K562 (cell line): ENCODE measurements around the gene SFTPB. TPM values are rescaled to one million over a fixed set of nuclear protein-coding genes. Genes with fewer than 3 reads are reported as not detected.

Source experiments
- ATAC-seq: fragments of 200-7000 bp; cut with Tn5 transposase; 3 replicates; pipeline ENCODE4 v1.9.1; 2020; ENCODE audit warnings: moderate library complexity
- BruUV-seq: library from RNA; stranded (reverse); fragments of 400-500 nt; replicated peaks from 2 replicates; lab custom pipeline; 2021; lab: Mats Ljungman, UMichigan
- CTCF ChIA-PET: fragments of 300-600 bp; formaldehyde crosslinking; extraction: SDS; loops from one replicate; lab custom pipeline; 2021; ENCODE audit warnings: low intra/inter-chr PET ratio; lab: Yijun Ruan, JAX
- POLR2A ChIA-PET: fragments of 300-600, 350-650 bp; sonication (Branson Sonifier 250); formaldehyde crosslinking; extraction: SDS; loops from one replicate; lab custom pipeline; 2021; ENCODE audit warnings: antibody characterized with exemption, inconsistent platforms; lab: Yijun Ruan, JAX
- DNase-seq, 4 experiments: peaks; one replicate each; pipeline versions ENCODE4 v3.0.0 to v3.0.0-alpha.2; 2011 to 2018; ENCODE audit warnings: low spot score in 3 of 4, mixed read lengths in 3 of 4; ENCODE audit errors: extremely low read depth in 1 of 4
- FAIRE-seq: peaks from 2 replicates; lab custom pipeline; 2011; peaks lifted over from hg19 to GRCh38; lab: Jason Lieb, UNC
- H2AFZ ChIP-seq: 2 replicates; pipeline ENCODE4 v1.6.0; 2011; ENCODE audit warnings: low read depth, low read length, control low read depth, inconsistent platforms
- H3K27ac ChIP-seq: fragments of 200-600 bp; 3 replicates; pipeline ENCODE4 v1.8.0; 2011; ENCODE audit warnings: low read depth, mild to moderate bottlenecking, control low read depth, inconsistent platforms, low read length, moderate library complexity, mixed read lengths; ENCODE audit errors: extremely low read depth
- H3K27me3 ChIP-seq, 2 experiments: fragments of 300-600 bp in 1 of 2; 2 replicates in 1 of 2; 3 replicates in 1 of 2; pipeline versions ENCODE4 v1.6.0 to v1.8.0; 2011; ENCODE audit warnings: inconsistent platforms in 2 of 2, low read length in 2 of 2, mild to moderate bottlenecking in 1 of 2, mixed read lengths in 1 of 2, moderate library complexity in 1 of 2; ENCODE audit not compliant: control insufficient read depth in 2 of 2, insufficient read depth in 2 of 2
- H3K36me3 ChIP-seq: fragments of 300-600 bp; 3 replicates; pipeline ENCODE4 v1.8.0; 2011; ENCODE audit warnings: mild to moderate bottlenecking, low read length, inconsistent platforms; ENCODE audit not compliant: control insufficient read depth, insufficient read depth
- H3K4me1 ChIP-seq, 2 experiments: fragments of 200-600 bp in 1 of 2; replicated peaks in 1 of 2; 2 replicates in 1 of 2; 3 replicates in 1 of 2; pipeline versions ENCODE4 v1.5.1 to v1.8.0; 2011; ENCODE audit warnings: inconsistent platforms in 2 of 2, low read length in 2 of 2, mild to moderate bottlenecking in 1 of 2, mixed read lengths in 1 of 2, moderate library complexity in 1 of 2; ENCODE audit not compliant: control insufficient read depth in 2 of 2, insufficient read depth in 2 of 2
- H3K4me2 ChIP-seq: 2 replicates; pipeline ENCODE4 v1.6.1; 2011; ENCODE audit warnings: low read length, control low read depth, inconsistent platforms, mixed read lengths; ENCODE audit not compliant: insufficient read depth
- H3K4me3 ChIP-seq: fragments of 200-600 bp; sonication (generic), shearing (Covaris generic); 2 replicates; pipeline ENCODE4 v1.5.1; 2016; ENCODE audit warnings: control low read depth, inconsistent platforms
- H3K79me2 ChIP-seq: fragments of 200-600 bp; 3 replicates; pipeline ENCODE4 v1.8.0; 2011; ENCODE audit warnings: low read length, inconsistent platforms; ENCODE audit not compliant: control insufficient read depth, insufficient read depth
- H3K9ac ChIP-seq, 2 experiments: 2 replicates each; pipeline versions ENCODE4 v1.6.0 to v1.6.1; 2011; ENCODE audit warnings: low read depth in 2 of 2, low read length in 2 of 2, control low read depth in 1 of 2, inconsistent platforms in 1 of 2, mild to moderate bottlenecking in 1 of 2, mixed read lengths in 1 of 2; ENCODE audit not compliant: insufficient read depth in 1 of 2
- H3K9me1 ChIP-seq: one replicate; pipeline ENCODE4 v1.6.0; 2011; ENCODE audit warnings: inconsistent platforms, mild to moderate bottlenecking, low read length, moderate library complexity; ENCODE audit not compliant: control insufficient read depth, insufficient read depth
- H3K9me3 ChIP-seq: replicated peaks from 2 replicates; pipeline ENCODE4 v1.5.1; 2011; ENCODE audit warnings: low read depth, low read length, inconsistent platforms; ENCODE audit not compliant: control insufficient read depth, insufficient read depth
- H4K20me1 ChIP-seq: replicated peaks from 2 replicates; pipeline ENCODE4 v1.6.1; 2011; ENCODE audit warnings: low read length, inconsistent platforms, mixed read lengths; ENCODE audit not compliant: control insufficient read depth, insufficient read depth
- CCNT2 ChIP-seq: IDR thresholded peaks from 2 replicates; pipeline ENCODE4 v1.6.1; 2011; ENCODE audit warnings: borderline replicate concordance, low read depth, mild to moderate bottlenecking, moderate library complexity, mixed read lengths, low read length; ENCODE audit not compliant: insufficient read length; ENCODE audit errors: extremely low read depth
- CHD2 ChIP-seq: IDR thresholded peaks from 2 replicates; pipeline ENCODE4 v1.6.1; 2011; ENCODE audit warnings: low read depth, low read length
- DMBX1 ChIP-seq: fragments of 250-450 bp; sonication (Bioruptor Pico); IDR thresholded peaks from 2 replicates; pipeline ENCODE4 v1.8.0; 2022; ENCODE audit warnings: inconsistent platforms, mild to moderate bottlenecking, moderate library complexity, borderline replicate concordance
- GATA2 ChIP-seq: sonication (generic); formaldehyde crosslinking; IDR thresholded peaks from 2 replicates; pipeline ENCODE4 v1.4.0; 2020; ENCODE audit warnings: mild to moderate bottlenecking, missing genetic modification reagents
- KAT8 ChIP-seq: fragments of 450-650 bp; IDR thresholded peaks from 2 replicates; pipeline ENCODE4 v1.6.1; 2016; ENCODE audit warnings: low read depth, mild to moderate bottlenecking
- MCM2 ChIP-seq: fragments of 450-650 bp; IDR thresholded peaks from 2 replicates; pipeline ENCODE4 v1.6.1; 2017; ENCODE audit warnings: low read depth, mild to moderate bottlenecking
- MTA1 ChIP-seq: fragments of 450-650 bp; IDR thresholded peaks from 2 replicates; pipeline ENCODE4 v1.6.1; 2017; ENCODE audit warnings: borderline replicate concordance
- NFIX ChIP-seq: fragments of 250-450 bp; sonication (Bioruptor Pico); IDR thresholded peaks from 2 replicates; pipeline ENCODE4 v1.4.0; 2020; ENCODE audit warnings: low read depth, mild to moderate bottlenecking, moderate library complexity
- RBFOX2 ChIP-seq: fragments of 200-400 bp; formaldehyde crosslinking; IDR thresholded peaks from 2 replicates; pipeline ENCODE4 v1.6.1; 2017; ENCODE audit warnings: low read depth, mild to moderate bottlenecking, low read length, moderate library complexity
- RFX1 ChIP-seq: fragments of 450-650 bp; IDR thresholded peaks from 2 replicates; pipeline ENCODE4 v1.6.1; 2016; ENCODE audit warnings: mild to moderate bottlenecking, moderate library complexity
- TBL1XR1 ChIP-seq, 2 experiments: IDR thresholded peaks; 2 replicates each; pipeline ENCODE4 v1.6.1; 2012; ENCODE audit warnings: improper control_type of control experiment in 2 of 2, low read length in 2 of 2, mild to moderate bottlenecking in 1 of 2
- ZNF12 ChIP-seq: sonication (generic); formaldehyde crosslinking; IDR thresholded peaks from 2 replicates; pipeline ENCODE4 v1.4.0; 2020; ENCODE audit warnings: mild to moderate bottlenecking, missing genetic modification reagents
- ZNF24 ChIP-seq: fragments of 450-650 bp; IDR thresholded peaks from 2 replicates; pipeline ENCODE4 v1.6.1; 2016
- ZNF431 ChIP-seq: sonication (generic); formaldehyde crosslinking; IDR thresholded peaks from 2 replicates; pipeline ENCODE4 v1.8.0; 2022; ENCODE audit warnings: mild to moderate bottlenecking, missing genetic modification reagents
- ZNF444 ChIP-seq: fragments of 250-450 bp; sonication (Bioruptor Pico); IDR thresholded peaks from 2 replicates; pipeline ENCODE4 v1.4.0; 2020; ENCODE audit warnings: mild to moderate bottlenecking, moderate library complexity
- WGBS: fragments of 100-300 bp; shearing (Covaris generic); methylation state at CpG from one replicate; pipeline ENCODE4 v1.1.6; 2016; ENCODE audit warnings: low coverage, mixed read lengths; ENCODE audit not compliant: insufficient coverage; ENCODE audit errors: missing lambda C conversion rate; 5-methylcytosine and 5-hydroxymethylcytosine counted together
- in situ Hi-C: fragments of 300-500 bp; cut with MboI; formaldehyde crosslinking; loops from 4 replicates; pipeline ENCODE4 v1.15.0; 2018; ENCODE audit warnings: inconsistent platforms, mixed read lengths
- intact Hi-C: fragments of 100-400 bp; cut with micrococcal nuclease; formaldehyde crosslinking; loops from 2 replicates; pipeline ENCODE4 v1.14.2; 2022
- polyA plus RNA-seq, 8 experiments: library from polyadenylated mRNA; depleted of rRNA in 4 of 8; stranded (reverse) in 5 of 8; unstranded in 3 of 8; fragments of >200 nt; fragmentation: Nextera tagmentation in 2 of 8; fragmentation: Illumina TruSeq in 1 of 8; extraction: Ambion mirVana in 2 of 8; extraction: Trizol in 1 of 8; gene quantifications; 2 replicates each; pipeline versions ENCODE4 v1.2.1 to v1.2.3, GENCODE V29; 2011 to 2014; ENCODE audit warnings: inconsistent platforms in 1 of 8, missing spikeins in 1 of 8
- total RNA-seq, 7 experiments: library from RNA; depleted of rRNA in 6 of 7; stranded (reverse); fragments of >200 nt in 6 of 7; fragmentation: Illumina TruSeq in 2 of 7; extraction: Trizol in 2 of 7; gene quantifications; 2 replicates each; pipeline versions ENCODE4 v1.2.1 to v1.2.3, GENCODE V29; 2011 to 2021; ENCODE audit warnings: low replicate concordance in 1 of 7
- TF ChIP-seq, protein P1 (sequence below): fragments of 250-450 bp; sonication (Bioruptor Pico); IDR thresholded peaks from 2 replicates; pipeline ENCODE4 v1.5.0; 2020; ENCODE audit warnings: mild to moderate bottlenecking
- TF ChIP-seq, protein P2 (sequence below): fragments of 250-450 bp; sonication (Bioruptor Pico); IDR thresholded peaks from 2 replicates; pipeline ENCODE4 v1.8.0; 2021; ENCODE audit warnings: borderline replicate concordance, mild to moderate bottlenecking, moderate library complexity; ENCODE audit not compliant: poor library complexity, severe bottlenecking

The SFTPB gene
- total and polyA plus RNA-seq, 9 of the 15 experiments (the other 6 are each of a cell fraction or from before 2014, with no cell fraction given) = 0.03 to 7.0 TPM; not detected in 7

GRCh38 chr2:85692039-85692645 is 24.1 kb upstream of the SFTPB start:
- Histone ChIP-seq H3K4me1 (peaks cover 0 to 4% of the 10 kb centered on the region in 2 experiments; a peak in 1 of 5 replicates), H3K4me2 (no peak overlapping the region), H3K27me3 (peaks cover 8 to 12% of the 10 kb centered on the region in 2 experiments; a peak in 3 of 5 replicates), H3K79me2 (no peaks in the 10 kb centered on the region), H3K27ac (no peak overlapping the region), H2AFZ (no peak overlapping the region), H3K9me3 (no peaks in the 10 kb centered on the region), H3K9ac (no peak overlapping the region), H3K36me3 (no peaks in the 10 kb centered on the region), H3K4me3 (no peak overlapping the region), H3K9me1 (no peaks in the 10 kb centered on the region), H4K20me1 (no peaks in the 10 kb centered on the region)
- ChIA-PET CTCF (no interaction called here), POLR2A (interaction anchor here (0.6 to 1.3 kb wide), 3 partner anchors 13 to 135 kb away, joined by 3 read pairs; no protein-coding TSS in a partner anchor)
- in situ Hi-C loops (no loop called here), intact Hi-C loops (no loop called here)
- FAIRE-seq = no peak
- TF ChIP-seq MTA1 (no peak), CCNT2 (no peak), RFX1 (no peak), ZNF431 (CRISPR knock-in tag) (no peak), DMBX1 (CRISPR knock-in tag) (no peak), TBL1XR1 (IDR thresholded peaks at IDR 0.05; ENCODE audit: low read length in 2 of 2) (no peak), MCM2 (no peak), ZNF444 (CRISPR knock-in tag) (no peak), ZNF24 (no peak), CHD2 (no peak), RBFOX2 (no peak), KAT8 (no peak), ZNF12 (CRISPR knock-in tag) (no peak), NFIX (CRISPR knock-in tag) (no peak), GATA2 (CRISPR knock-in tag) (no peak)
- TF ChIP-seq, protein P1, sequence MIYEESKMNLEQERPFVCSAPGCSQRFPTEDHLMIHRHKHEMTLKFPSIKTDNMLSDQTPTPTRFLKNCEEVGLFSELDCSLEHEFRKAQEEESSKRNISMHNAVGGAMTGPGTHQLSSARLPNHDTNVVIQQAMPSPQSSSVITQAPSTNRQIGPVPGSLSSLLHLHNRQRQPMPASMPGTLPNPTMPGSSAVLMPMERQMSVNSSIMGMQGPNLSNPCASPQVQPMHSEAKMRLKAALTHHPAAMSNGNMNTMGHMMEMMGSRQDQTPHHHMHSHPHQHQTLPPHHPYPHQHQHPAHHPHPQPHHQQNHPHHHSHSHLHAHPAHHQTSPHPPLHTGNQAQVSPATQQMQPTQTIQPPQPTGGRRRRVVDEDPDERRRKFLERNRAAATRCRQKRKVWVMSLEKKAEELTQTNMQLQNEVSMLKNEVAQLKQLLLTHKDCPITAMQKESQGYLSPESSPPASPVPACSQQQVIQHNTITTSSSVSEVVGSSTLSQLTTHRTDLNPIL = no peak
- TF ChIP-seq, protein P2, sequence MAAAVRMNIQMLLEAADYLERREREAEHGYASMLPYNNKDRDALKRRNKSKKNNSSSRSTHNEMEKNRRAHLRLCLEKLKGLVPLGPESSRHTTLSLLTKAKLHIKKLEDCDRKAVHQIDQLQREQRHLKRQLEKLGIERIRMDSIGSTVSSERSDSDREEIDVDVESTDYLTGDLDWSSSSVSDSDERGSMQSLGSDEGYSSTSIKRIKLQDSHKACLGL = no peak
- DNase-seq = no peak
- BruUV-seq = no TSS peak
- no peak for ATAC-seq
- 3% methylated on average over 5 of the region's 5 CpGs for WGBS
